HCT116 (cell line): ENCODE data around the gene TMEM150A. TPM values are rescaled to one million over a fixed set of nuclear protein-coding genes. Genes with fewer than 3 reads are reported as not detected.
A peak's percentile ranks its signal among the peaks of the same experiment; 100 is the strongest.
"Not testable (repeated sequence)": the region's sequence is repeated elsewhere in the genome, so short reads cannot be mapped to it uniquely, and the experiment has no call there.

ENCODE experiments used
- ATAC-seq: fragments of 200-7000 bp; cut with Tn5 transposase; 2 replicates; pipeline ENCODE4 v1.9.1; 2020; ENCODE audit warnings: mild to moderate bottlenecking, moderate library complexity
- BruUV-seq: library from RNA; stranded (reverse); fragments of 400-500 nt; replicated peaks from 2 replicates; lab custom pipeline; 2021; lab: Mats Ljungman, UMichigan
- CTCF ChIA-PET: fragments of 300-600 bp; sonication (Branson Sonifier 250); formaldehyde crosslinking; loops from one replicate; lab custom pipeline; 2021; ENCODE audit warnings: antibody characterized with exemption; lab: Charles Lee
- POLR2A ChIA-PET: fragments of 300-600, 350-600 bp; sonication (Branson Sonifier 250); formaldehyde crosslinking; loops from one replicate; lab custom pipeline; 2021; ENCODE audit warnings: antibody characterized with exemption; lab: Charles Lee
- RAD21 ChIA-PET, 2 experiments: fragments of 300-600 bp; sonication (Branson Sonifier 250); formaldehyde crosslinking; loops; one replicate each; lab custom pipeline; 2023; ENCODE audit warnings: low total read pairs in 2 of 2; ENCODE audit not compliant: uncharacterized antibody in 2 of 2, unreplicated experiment in 2 of 2, low non-redundant PET in 1 of 2; lab: Charles Lee
- DNase-seq: peaks from one replicate; pipeline ENCODE4 v3.0.0-alpha.2; 2010; ENCODE audit warnings: low read depth, low spot score
- H2AFZ ChIP-seq: fragments of 200-600 bp; shearing (Covaris generic), sonication (generic); 2 replicates; pipeline ENCODE4 v1.6.1; 2017; ENCODE audit warnings: low read depth, mixed run types, mixed read lengths, antibody characterized with exemption, low read length; ENCODE audit not compliant: poor library complexity, severe bottlenecking
- H3K27ac ChIP-seq: 2 replicates; pipeline ENCODE4 v1.5.1; 2012; ENCODE audit warnings: low read depth, low read length
- H3K27me3 ChIP-seq: fragments of 200-600 bp; sonication (generic); 2 replicates; pipeline ENCODE4 v1.6.1; 2016; ENCODE audit warnings: mixed run types, low read length, mixed read lengths; ENCODE audit not compliant: insufficient read depth
- H3K36me3 ChIP-seq, 2 experiments: fragments of 200-500 bp in 1 of 2; fragments of 200-600 bp in 1 of 2; sonication (Bioruptor generic) in 1 of 2; sonication (generic) in 1 of 2; 2 replicates each; pipeline versions ENCODE4 v1.5.1 to v1.6.1; 2014 to 2016; ENCODE audit warnings: low read length in 2 of 2, inconsistent platforms in 1 of 2, mixed read lengths in 1 of 2, mixed run types in 1 of 2; ENCODE audit not compliant: insufficient read depth in 2 of 2, control insufficient read depth in 1 of 2
- H3K4me1 ChIP-seq, 2 experiments: fragments of 200-600 bp in 1 of 2; sonication (generic) in 1 of 2; 2 replicates each; pipeline versions ENCODE4 v1.5.1 to v1.6.1; 2012 to 2017; ENCODE audit warnings: low read length in 2 of 2, inconsistent platforms in 1 of 2, mild to moderate bottlenecking in 1 of 2, mixed read lengths in 1 of 2, mixed run types in 1 of 2, moderate library complexity in 1 of 2; ENCODE audit not compliant: insufficient read depth in 2 of 2, control insufficient read depth in 1 of 2
- H3K4me2 ChIP-seq: fragments of 200-600 bp; sonication (generic); 2 replicates; pipeline ENCODE4 v1.6.1; 2017; ENCODE audit warnings: mixed run types, low read length, mixed read lengths
- H3K4me3 ChIP-seq, 2 experiments: fragments of 200-600 bp in 1 of 2; sonication (generic) in 1 of 2; replicated peaks in 1 of 2; 2 replicates each; pipeline ENCODE4 v1.5.1; 2011 to 2016; ENCODE audit warnings: low read length in 2 of 2, control low read depth in 1 of 2, low read depth in 1 of 2, mild to moderate bottlenecking in 1 of 2, mixed read lengths in 1 of 2, mixed run types in 1 of 2
- H3K79me2 ChIP-seq: fragments of 200-600 bp; sonication (generic); 2 replicates; pipeline ENCODE4 v1.6.1; 2017; ENCODE audit warnings: mild to moderate bottlenecking, mixed run types, low read length, moderate library complexity, mixed read lengths; ENCODE audit not compliant: insufficient read depth
- H3K9ac ChIP-seq: fragments of 200-600 bp; sonication (generic); 2 replicates; pipeline ENCODE4 v1.6.1; 2016; ENCODE audit warnings: low read length, mixed read lengths
- H3K9me2 ChIP-seq: fragments of 200-600 bp; sonication (generic), shearing (Covaris generic); 2 replicates; pipeline ENCODE4 v1.6.1; 2017; ENCODE audit warnings: mixed run types, mild to moderate bottlenecking, moderate library complexity; ENCODE audit not compliant: insufficient read depth
- H3K9me3 ChIP-seq, 2 experiments: fragments of 200-500 bp in 1 of 2; fragments of 200-600 bp in 1 of 2; sonication (Bioruptor generic) in 1 of 2; sonication (generic) in 1 of 2; 2 replicates each; pipeline ENCODE4 v1.6.1; 2014 to 2017; ENCODE audit warnings: low read length in 2 of 2, mixed read lengths in 2 of 2, inconsistent platforms in 1 of 2, low read depth in 1 of 2, mild to moderate bottlenecking in 1 of 2, mixed run types in 1 of 2, moderate library complexity in 1 of 2; ENCODE audit not compliant: control insufficient read depth in 1 of 2, insufficient read depth in 1 of 2
- H4K20me1 ChIP-seq: fragments of 200-600 bp; sonication (generic), shearing (Covaris generic); 2 replicates; pipeline ENCODE4 v1.6.1; 2017; ENCODE audit warnings: mixed run types, mild to moderate bottlenecking, moderate library complexity; ENCODE audit not compliant: insufficient read depth
- ELF1 ChIP-seq: IDR thresholded peaks from 2 replicates; pipeline ENCODE4 v1.6.1; 2012; ENCODE audit warnings: low read depth, borderline replicate concordance
- EZH2 ChIP-seq: fragments of 200-600 bp; sonication (generic); IDR thresholded peaks from 2 replicates; pipeline ENCODE4 v1.6.1; 2017; ENCODE audit warnings: antibody characterized with exemption, mixed run types
- TCF7L2 ChIP-seq: IDR thresholded peaks from 2 replicates; pipeline ENCODE4 v1.7.0; 2011; ENCODE audit warnings: borderline replicate concordance, inconsistent platforms; ENCODE audit not compliant: insufficient read depth, insufficient read length; ENCODE audit errors: extremely low read depth
- YY1 ChIP-seq: IDR thresholded peaks from 2 replicates; pipeline ENCODE4 v1.6.1; 2011; ENCODE audit warnings: low read length, low read depth, moderate library complexity, mild to moderate bottlenecking; ENCODE audit not compliant: insufficient replicate concordance; ENCODE audit errors: extremely low read depth
- ZFX ChIP-seq: fragments of 450-650 bp; IDR thresholded peaks from 2 replicates; pipeline ENCODE4 v1.6.1; 2017
- intact Hi-C: fragments of 100-400 bp; cut with micrococcal nuclease; formaldehyde crosslinking; loops from 2 replicates; pipeline ENCODE4 v1.10.0; 2022
- total RNA-seq: library from RNA; stranded (reverse); gene quantifications from one replicate; pipeline ENCODE4 v1.2.1, GENCODE V29; 2021; ENCODE audit not compliant: unreplicated experiment

The TMEM150A gene
- total RNA-seq, 1 experiment from 2014 or later: 9.9 TPM

DNA sequence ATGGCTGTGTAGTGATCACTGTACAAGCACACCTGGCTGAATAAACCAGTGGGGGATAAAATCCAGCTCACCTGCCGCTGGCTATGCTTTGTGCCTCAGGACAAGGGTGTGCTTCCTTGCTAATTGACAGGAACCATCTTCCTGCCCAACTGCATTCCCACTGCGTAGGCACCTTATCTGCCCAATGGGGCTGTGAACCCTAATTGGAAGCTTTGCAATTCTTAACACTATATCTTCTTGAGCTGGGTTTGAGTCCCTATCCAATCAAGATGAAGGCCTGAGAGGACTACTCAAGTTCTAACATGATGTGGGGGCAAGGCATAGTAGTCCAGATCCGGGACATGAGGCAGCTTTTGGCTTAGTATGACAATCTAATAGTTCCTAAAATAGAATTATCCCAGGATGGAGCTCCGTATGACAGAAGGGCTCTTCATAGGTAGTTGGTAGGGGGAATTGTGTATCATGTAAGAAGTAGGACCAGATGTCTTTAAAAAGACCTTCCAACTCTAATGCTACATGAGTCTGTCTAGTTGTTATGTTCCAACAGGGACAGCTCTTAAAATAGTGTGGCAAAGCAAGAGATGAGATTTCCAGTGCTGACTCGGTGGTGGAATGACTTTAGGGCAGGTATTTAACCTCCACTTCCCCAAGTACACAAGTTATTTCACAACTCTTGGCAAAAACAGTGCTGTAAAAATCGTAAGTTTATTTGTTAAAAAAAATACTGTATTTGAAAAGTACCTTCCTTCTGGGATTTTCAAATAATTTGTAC lies 2.3 kb upstream of the TMEM150A start:
- ChIA-PET CTCF (no interaction called here), RAD21 (no interaction called here), POLR2A (interaction anchor here (0.5 to 1.8 kb wide), 5 partner anchors 9 to 27 kb away, joined by 3 to 7 read pairs (median 4); partner anchors contain the start of genes RNF181, USP39 and VAMP8)
- Histone ChIP-seq H3K27ac (no peak overlapping the region), H3K27me3 (no peaks in the 10 kb centered on the region), H3K4me2 (no peak overlapping the region), H3K9me3 (no peaks in the 10 kb centered on the region), H3K4me1 (peaks cover 8 to 17% of the 10 kb centered on the region in 2 experiments), H3K4me3 (no peak overlapping the region), H3K79me2 (no peaks in the 10 kb centered on the region; the same call in 1 of the 2 replicates), H3K9me2 (no peaks in the 10 kb centered on the region), H3K36me3 (peaks cover 6 to 16% of the 10 kb centered on the region in 2 experiments), H3K9ac (no peak overlapping the region), H2AFZ (no peak overlapping the region), H4K20me1 (no peaks in the 10 kb centered on the region)
- DNase-seq (no peak), ATAC-seq (no peak)
- BruUV-seq: no TSS peak
- TF ChIP-seq YY1: no peak
- no peak for TF ChIP-seq ELF1
- TF ChIP-seq EZH2: no peak
- TF ChIP-seq TCF7L2: no peak
- no peak for TF ChIP-seq ZFX
- intact Hi-C loops: loop anchor here (5.0 kb wide), 1 partner anchor 192 kb away; the partner anchor contains the start of gene CAPG

DNA sequence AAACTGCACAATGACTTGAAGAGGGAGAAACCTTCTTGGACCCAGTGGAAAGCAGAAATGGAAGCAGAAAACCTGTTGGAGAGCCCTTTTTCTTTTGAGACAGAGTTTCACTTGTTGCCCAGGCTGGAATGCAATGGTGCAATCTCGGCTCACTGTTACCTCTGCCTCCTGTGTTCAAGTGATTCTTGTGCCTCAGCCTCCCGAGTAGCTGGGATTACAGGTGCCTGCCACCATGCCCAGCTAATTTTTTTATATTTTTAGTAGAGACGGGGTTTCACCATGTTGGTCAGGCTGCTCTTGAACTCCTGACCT lies 1.6 kb upstream of the TMEM150A start:
- H3K9me3 ChIP-seq, H3K9ac ChIP-seq, H3K27me3 ChIP-seq, DNase-seq, ATAC-seq, H4K20me1 ChIP-seq, H3K9me2 ChIP-seq, BruUV-seq, H3K79me2 ChIP-seq, H2AFZ ChIP-seq, RAD21 ChIA-PET, H3K27ac ChIP-seq: not testable (repeated sequence)
- CTCF ChIA-PET: interaction anchor here (1.0 kb wide), 1 partner anchor 33 kb away, joined by 4 read pairs; no protein-coding TSS in a partner anchor
- intact Hi-C loops: loop anchor here (5.0 kb wide), 1 partner anchor 192 kb away; the partner anchor contains the start of gene CAPG
- POLR2A ChIA-PET: interaction anchor here (0.6 to 3.3 kb wide), 3 partner anchors 8 to 27 kb away, joined by 3 to 20 read pairs (median 3); partner anchors contain the start of genes C2orf68, RNF181 and VAMP8
- Histone ChIP-seq H3K4me1 (peaks cover 8 to 17% of the 10 kb centered on the region in 2 experiments), H3K4me2 (peak overlapping the region; percentile 93), H3K4me3 (peak overlapping the region; percentile 7 to 83; a peak in 1 of 4 replicates), H3K36me3 (peaks cover 6 to 12% of the 10 kb centered on the region in 2 experiments)
